SK-N-SH (cell line): ENCODE measurements around the gene ANKRD33B. TPM values are rescaled to one million over a fixed set of nuclear protein-coding genes. Genes with fewer than 3 reads are reported as not detected.

Experiments
- CTCF ChIA-PET: fragments of 300-600, 350-600 bp; formaldehyde crosslinking; extraction: SDS; loops from one replicate; lab custom pipeline; 2021; lab: Yijun Ruan, JAX
- POLR2A ChIA-PET: fragments of 350-600 bp; sonication (Branson Sonifier 250); formaldehyde crosslinking; extraction: SDS; loops from one replicate; lab custom pipeline; 2020; ENCODE audit warnings: antibody characterized with exemption, inconsistent platforms; lab: Yijun Ruan, JAX
- DNase-seq: peaks from one replicate; pipeline ENCODE4 v3.0.0; 2012
- H2AFZ ChIP-seq: fragments of 200-600 bp; sonication (generic); 2 replicates; pipeline ENCODE4 v1.8.1; 2016; ENCODE audit warnings: antibody characterized with exemption, mild to moderate bottlenecking, low read depth
- H3F3A ChIP-seq: fragments of 200-600 bp; sonication (generic); replicated peaks from 2 replicates; pipeline ENCODE3; 2016; ENCODE audit warnings: antibody characterized with exemption, mild to moderate bottlenecking; ENCODE audit not compliant: insufficient read depth
- H3K27ac ChIP-seq, 2 experiments: fragments of 200-500 bp in 1 of 2; fragments of 200-600 bp in 1 of 2; sonication (Bioruptor generic) in 1 of 2; sonication (generic), shearing (Covaris generic) in 1 of 2; 2 replicates each; pipeline versions ENCODE4 v1.5.1 to v1.6.1; 2014 to 2016; ENCODE audit warnings: low read depth in 2 of 2, inconsistent platforms in 1 of 2, low read length in 1 of 2, mild to moderate bottlenecking in 1 of 2, mixed read lengths in 1 of 2
- H3K27me3 ChIP-seq: fragments of 200-600 bp; sonication (generic), shearing (Covaris generic); 2 replicates; pipeline ENCODE4 v1.6.1; 2016; ENCODE audit warnings: mixed run types; ENCODE audit not compliant: insufficient read depth
- H3K36me3 ChIP-seq, 2 experiments: fragments of 200-500 bp in 1 of 2; fragments of 200-600 bp in 1 of 2; sonication (Bioruptor generic) in 1 of 2; sonication (generic) in 1 of 2; replicated peaks in 1 of 2; 2 replicates each; pipeline versions ENCODE3 to v1.5.1; 2014 to 2016; ENCODE audit warnings: low read length in 1 of 2, mild to moderate bottlenecking in 1 of 2; ENCODE audit not compliant: insufficient read depth in 2 of 2, control insufficient read depth in 1 of 2
- H3K4me1 ChIP-seq, 2 experiments: fragments of 200-500 bp in 1 of 2; fragments of 200-600 bp in 1 of 2; sonication (Bioruptor generic) in 1 of 2; sonication (generic), shearing (Covaris generic) in 1 of 2; 2 replicates each; pipeline versions ENCODE4 v1.5.1 to v1.6.1; 2014 to 2016; ENCODE audit warnings: low read depth in 1 of 2, low read length in 1 of 2, mixed run types in 1 of 2; ENCODE audit not compliant: insufficient read depth in 2 of 2, control insufficient read depth in 1 of 2
- H3K4me2 ChIP-seq: fragments of 200-600 bp; sonication (generic), shearing (Covaris generic); 2 replicates; pipeline ENCODE4 v1.6.1; 2017; ENCODE audit warnings: mixed run types
- H3K4me3 ChIP-seq, 2 experiments: fragments of 200-500 bp in 1 of 2; fragments of 200-600 bp in 1 of 2; sonication (Bioruptor generic) in 1 of 2; sonication (generic), shearing (Covaris generic) in 1 of 2; 2 replicates each; pipeline versions ENCODE4 v1.5.1 to v1.8.1; 2014 to 2016; ENCODE audit warnings: low read depth in 2 of 2, inconsistent platforms in 1 of 2, low read length in 1 of 2, mild to moderate bottlenecking in 1 of 2, mixed read lengths in 1 of 2, moderate library complexity in 1 of 2
- H3K79me2 ChIP-seq: fragments of 200-600 bp; sonication (generic); 2 replicates; pipeline ENCODE4 v1.8.1; 2017; ENCODE audit warnings: mild to moderate bottlenecking; ENCODE audit not compliant: insufficient read depth
- H3K9ac ChIP-seq: fragments of 200-600 bp; sonication (generic); 2 replicates; pipeline ENCODE4 v1.6.1; 2017; ENCODE audit warnings: mixed run types
- H3K9me2 ChIP-seq: fragments of 200-600 bp; sonication (generic); 2 replicates; pipeline ENCODE4 v1.6.1; 2017; ENCODE audit warnings: mixed run types
- H3K9me3 ChIP-seq: fragments of 200-600 bp; sonication (generic); 2 replicates; pipeline ENCODE4 v1.6.1; 2017; ENCODE audit warnings: mixed run types, mild to moderate bottlenecking, moderate library complexity
- H4K20me1 ChIP-seq: fragments of 200-600 bp; sonication (generic); 2 replicates; pipeline ENCODE4 v1.6.1; 2017; ENCODE audit warnings: mild to moderate bottlenecking, mixed run types; ENCODE audit not compliant: insufficient read depth
- ELF1 ChIP-seq: IDR thresholded peaks from 2 replicates; pipeline ENCODE4 v1.4.0; 2012
- EP300 ChIP-seq, 2 experiments: IDR thresholded peaks; 2 replicates each; pipeline versions ENCODE4 v1.4.0 to v1.6.1; 2012; ENCODE audit warnings: borderline replicate concordance in 1 of 2, low read depth in 1 of 2, low read length in 1 of 2
- GABPA ChIP-seq: IDR thresholded peaks from 2 replicates; pipeline ENCODE4 v1.4.0; 2012; ENCODE audit warnings: low read depth, mild to moderate bottlenecking
- GATA2 ChIP-seq: sonication (generic); formaldehyde crosslinking; IDR thresholded peaks from 2 replicates; pipeline ENCODE4 v1.5.0; 2020; ENCODE audit warnings: mild to moderate bottlenecking, missing genetic modification reagents
- MEF2A ChIP-seq: IDR thresholded peaks from 2 replicates; pipeline ENCODE4 v1.4.0; 2012; ENCODE audit warnings: low read depth, borderline replicate concordance
- MXI1 ChIP-seq: IDR thresholded peaks from 2 replicates; pipeline ENCODE4 v1.6.1; 2012; ENCODE audit warnings: mild to moderate bottlenecking, low read depth, low read length, improper control_type of control experiment
- NRF1 ChIP-seq: IDR thresholded peaks from 2 replicates; pipeline ENCODE4 v1.6.1; 2012; ENCODE audit warnings: low read depth, mild to moderate bottlenecking, low read length
- POLR2AphosphoS5 ChIP-seq: IDR thresholded peaks from 2 replicates; pipeline ENCODE4 v1.6.1; 2012; ENCODE audit warnings: low read depth, low read length
- RAD21 ChIP-seq: IDR thresholded peaks from 2 replicates; pipeline ENCODE4 v1.6.1; 2012; ENCODE audit warnings: mild to moderate bottlenecking, low read length
- RFX5 ChIP-seq: IDR thresholded peaks from 2 replicates; pipeline ENCODE4 v1.6.1; 2012; ENCODE audit warnings: mild to moderate bottlenecking, improper control_type of control experiment, low read length
- RXRA ChIP-seq: IDR thresholded peaks from 2 replicates; pipeline ENCODE4 v1.4.0; 2012; ENCODE audit warnings: low read depth, mild to moderate bottlenecking, borderline replicate concordance
- TAF1 ChIP-seq: IDR thresholded peaks from 2 replicates; pipeline ENCODE4 v1.6.1; 2012; ENCODE audit warnings: low read depth, mild to moderate bottlenecking, low read length, moderate library complexity, borderline replicate concordance
- TCF12 ChIP-seq: IDR thresholded peaks from 2 replicates; pipeline ENCODE4 v1.4.0; 2012
- WGBS: methylation state at CpG from one replicate; pipeline ENCODE4 v1.1.6; 2017; ENCODE audit warnings: low lambda C conversion rate; 5-methylcytosine and 5-hydroxymethylcytosine counted together
- polyA plus RNA-seq, 3 experiments: library from polyadenylated mRNA; depleted of rRNA; stranded (reverse); fragments of >200 nt; gene quantifications; 2 replicates each; pipeline ENCODE4 v1.2.3, GENCODE V29; 2012
- TF ChIP-seq, protein P1 (sequence below): fragments of 150-350 bp; IDR thresholded peaks from 2 replicates; pipeline ENCODE4 v1.6.1; 2016; ENCODE audit warnings: mild to moderate bottlenecking, low read depth, low read length
- TF ChIP-seq, protein P2 (sequence below): IDR thresholded peaks from 2 replicates; pipeline ENCODE4 v1.6.1; 2012; ENCODE audit warnings: mild to moderate bottlenecking, low read depth, low read length, moderate library complexity
- TF ChIP-seq, protein P3 (sequence below): fragments of 150-350 bp; IDR thresholded peaks from 2 replicates; pipeline ENCODE4 v1.6.1; 2017; ENCODE audit warnings: antibody characterized with exemption, low read length, low read depth, borderline replicate concordance
- TF ChIP-seq, protein P4 (sequence below): IDR thresholded peaks from 2 replicates; pipeline ENCODE4; 2012

Gene ANKRD33B
- polyA plus RNA-seq, 1 of the 3 experiments (the other 2 are of a cell fraction): 1.8 TPM

DNA sequence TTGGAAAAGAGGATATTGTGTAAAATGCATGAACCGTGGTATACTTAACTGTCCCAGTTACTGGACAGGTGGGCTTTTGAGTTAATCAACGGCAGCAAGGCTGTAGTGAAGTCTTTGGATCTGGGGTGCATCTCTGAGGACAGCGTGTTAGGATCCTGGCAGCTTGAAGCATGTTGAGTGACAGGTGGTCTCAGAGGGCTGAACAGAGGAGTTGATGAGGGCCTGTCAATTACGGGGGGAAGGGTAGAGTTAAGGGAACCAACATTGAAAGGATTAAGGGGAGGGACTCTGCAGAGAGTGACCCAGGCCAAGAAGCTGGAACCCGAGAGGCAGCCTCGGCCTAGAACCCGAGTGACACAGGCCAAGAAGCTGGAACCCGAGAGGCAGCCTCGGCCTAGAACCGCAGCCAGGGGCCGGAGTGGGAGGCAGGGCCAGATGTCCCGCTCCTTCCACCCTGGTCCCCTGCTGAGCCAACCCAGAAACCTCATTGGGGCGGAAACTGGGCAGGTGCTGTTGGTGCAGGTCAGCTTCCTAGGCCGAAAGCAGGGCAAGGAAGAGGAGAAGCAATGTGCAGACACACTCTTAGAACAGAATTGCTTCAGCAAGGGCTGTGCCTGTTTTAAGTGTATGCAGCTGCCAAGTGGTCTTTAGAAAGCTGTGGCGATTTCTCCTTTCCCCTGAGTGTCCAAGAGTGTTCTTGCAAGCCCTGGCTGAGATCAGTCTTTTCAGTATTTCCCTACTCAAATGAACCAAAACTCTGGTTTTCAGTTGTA lies 62.0 kb downstream of the ANKRD33B start:
- Histone ChIP-seq H3K36me3 (no peaks in the 10 kb centered on the region), H3K4me2 (no peak overlapping the region), H3K79me2 (peaks cover 11% of the 10 kb centered on the region; the same call in 1 of the 2 replicates), H4K20me1 (no peaks in the 10 kb centered on the region), H3K4me1 (peaks cover 0 to 7% of the 10 kb centered on the region in 2 experiments; a peak in 2 of 4 replicates), H3K27ac (no peak overlapping the region)
- TF ChIP-seq RFX5: no peak
- no peak for TF ChIP-seq MXI1
- TF ChIP-seq RXRA: no peak
- TF ChIP-seq, protein P1, sequence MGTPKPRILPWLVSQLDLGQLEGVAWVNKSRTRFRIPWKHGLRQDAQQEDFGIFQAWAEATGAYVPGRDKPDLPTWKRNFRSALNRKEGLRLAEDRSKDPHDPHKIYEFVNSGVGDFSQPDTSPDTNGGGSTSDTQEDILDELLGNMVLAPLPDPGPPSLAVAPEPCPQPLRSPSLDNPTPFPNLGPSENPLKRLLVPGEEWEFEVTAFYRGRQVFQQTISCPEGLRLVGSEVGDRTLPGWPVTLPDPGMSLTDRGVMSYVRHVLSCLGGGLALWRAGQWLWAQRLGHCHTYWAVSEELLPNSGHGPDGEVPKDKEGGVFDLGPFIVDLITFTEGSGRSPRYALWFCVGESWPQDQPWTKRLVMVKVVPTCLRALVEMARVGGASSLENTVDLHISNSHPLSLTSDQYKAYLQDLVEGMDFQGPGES: no peak
- no peak for TF ChIP-seq GATA2 (CRISPR knock-in tag)
- no peak for TF ChIP-seq NRF1
- TF ChIP-seq TAF1: no peak
- no peak for TF ChIP-seq EP300 (IDR thresholded peaks at IDR 0.05; ENCODE audit: borderline replicate concordance in 1 of 2, low read depth in 1 of 2, low read length in 1 of 2)
- TF ChIP-seq, all 33 proteins: peak for 0
- peaks cover 6% of the 10 kb centered on the region for H3F3A ChIP-seq
- no peak overlapping the region for H3K9ac ChIP-seq
- H3K4me3 ChIP-seq: no peak overlapping the region
- POLR2A ChIA-PET: no interaction called here
- CTCF ChIA-PET: interaction anchor here (0.7 to 11.8 kb wide), 4 partner anchors 101 to 202 kb away, joined by 3 to 265 read pairs (median 6); no protein-coding TSS in a partner anchor
- no peak for DNase-seq
- H3K27me3 ChIP-seq: no peaks in the 10 kb centered on the region
- no peaks in the 10 kb centered on the region for H3K9me3 ChIP-seq
- H2AFZ ChIP-seq: no peak overlapping the region
- WGBS: 88% methylated on average over 7 of the region's 15 CpGs
- H3K9me2 ChIP-seq: no peaks in the 10 kb centered on the region

DNA sequence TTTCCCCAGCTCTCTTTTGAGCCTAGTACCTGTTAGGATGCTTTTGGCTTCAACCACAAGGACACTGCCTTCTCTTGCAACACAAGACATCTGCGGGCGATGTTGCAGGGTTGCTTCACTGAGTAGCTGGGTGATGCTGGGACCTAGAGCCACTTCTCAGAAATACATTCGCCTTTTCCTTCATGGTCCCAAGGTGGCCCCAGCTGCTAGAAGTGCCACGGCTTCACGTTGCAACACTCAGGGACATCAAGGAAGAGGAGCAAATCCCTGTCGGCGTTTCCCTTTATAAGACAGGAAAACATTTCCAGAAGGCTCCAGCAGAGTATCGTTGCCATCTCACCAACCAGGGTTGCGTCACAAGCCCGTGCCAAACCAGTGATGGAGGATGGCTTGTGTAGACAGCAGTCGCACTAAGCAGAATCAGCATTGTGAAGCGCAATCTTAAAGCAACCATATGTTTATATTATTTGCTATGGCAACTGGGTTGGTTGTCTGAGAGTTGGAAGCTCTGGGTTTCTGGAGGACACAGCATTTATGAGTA lies 62.7 kb downstream of the ANKRD33B start:
- no peak overlapping the region; the same call in 1 of the 2 replicates for H3K4me2 ChIP-seq
- H3K27ac ChIP-seq: peak overlapping the region in 1 of 2 experiments; percentile 63; a peak in 2 of 4 replicates
- POLR2A ChIA-PET: no interaction called here
- DNase-seq: no peak
- no peaks in the 10 kb centered on the region for H3K36me3 ChIP-seq
- peak overlapping the region; percentile 47; the same call in 1 of the 2 replicates for H3K9ac ChIP-seq
- H3K79me2 ChIP-seq: peaks cover 11% of the 10 kb centered on the region; the same call in 1 of the 2 replicates
- H4K20me1 ChIP-seq: no peaks in the 10 kb centered on the region
- TF ChIP-seq NRF1 (no peak), MEF2A (no peak), TCF12 (no peak), RXRA (no peak), ELF1 (no peak), RAD21 (no peak), GABPA (no peak), POLR2AphosphoS5 (no peak), RFX5 (no peak)
- TF ChIP-seq, protein P2, sequence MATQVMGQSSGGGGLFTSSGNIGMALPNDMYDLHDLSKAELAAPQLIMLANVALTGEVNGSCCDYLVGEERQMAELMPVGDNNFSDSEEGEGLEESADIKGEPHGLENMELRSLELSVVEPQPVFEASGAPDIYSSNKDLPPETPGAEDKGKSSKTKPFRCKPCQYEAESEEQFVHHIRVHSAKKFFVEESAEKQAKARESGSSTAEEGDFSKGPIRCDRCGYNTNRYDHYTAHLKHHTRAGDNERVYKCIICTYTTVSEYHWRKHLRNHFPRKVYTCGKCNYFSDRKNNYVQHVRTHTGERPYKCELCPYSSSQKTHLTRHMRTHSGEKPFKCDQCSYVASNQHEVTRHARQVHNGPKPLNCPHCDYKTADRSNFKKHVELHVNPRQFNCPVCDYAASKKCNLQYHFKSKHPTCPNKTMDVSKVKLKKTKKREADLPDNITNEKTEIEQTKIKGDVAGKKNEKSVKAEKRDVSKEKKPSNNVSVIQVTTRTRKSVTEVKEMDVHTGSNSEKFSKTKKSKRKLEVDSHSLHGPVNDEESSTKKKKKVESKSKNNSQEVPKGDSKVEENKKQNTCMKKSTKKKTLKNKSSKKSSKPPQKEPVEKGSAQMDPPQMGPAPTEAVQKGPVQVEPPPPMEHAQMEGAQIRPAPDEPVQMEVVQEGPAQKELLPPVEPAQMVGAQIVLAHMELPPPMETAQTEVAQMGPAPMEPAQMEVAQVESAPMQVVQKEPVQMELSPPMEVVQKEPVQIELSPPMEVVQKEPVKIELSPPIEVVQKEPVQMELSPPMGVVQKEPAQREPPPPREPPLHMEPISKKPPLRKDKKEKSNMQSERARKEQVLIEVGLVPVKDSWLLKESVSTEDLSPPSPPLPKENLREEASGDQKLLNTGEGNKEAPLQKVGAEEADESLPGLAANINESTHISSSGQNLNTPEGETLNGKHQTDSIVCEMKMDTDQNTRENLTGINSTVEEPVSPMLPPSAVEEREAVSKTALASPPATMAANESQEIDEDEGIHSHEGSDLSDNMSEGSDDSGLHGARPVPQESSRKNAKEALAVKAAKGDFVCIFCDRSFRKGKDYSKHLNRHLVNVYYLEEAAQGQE: no peak
- TF ChIP-seq, protein P3, sequence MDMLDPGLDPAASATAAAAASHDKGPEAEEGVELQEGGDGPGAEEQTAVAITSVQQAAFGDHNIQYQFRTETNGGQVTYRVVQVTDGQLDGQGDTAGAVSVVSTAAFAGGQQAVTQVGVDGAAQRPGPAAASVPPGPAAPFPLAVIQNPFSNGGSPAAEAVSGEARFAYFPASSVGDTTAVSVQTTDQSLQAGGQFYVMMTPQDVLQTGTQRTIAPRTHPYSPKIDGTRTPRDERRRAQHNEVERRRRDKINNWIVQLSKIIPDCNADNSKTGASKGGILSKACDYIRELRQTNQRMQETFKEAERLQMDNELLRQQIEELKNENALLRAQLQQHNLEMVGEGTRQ: no peak
- TF ChIP-seq, protein P4, sequence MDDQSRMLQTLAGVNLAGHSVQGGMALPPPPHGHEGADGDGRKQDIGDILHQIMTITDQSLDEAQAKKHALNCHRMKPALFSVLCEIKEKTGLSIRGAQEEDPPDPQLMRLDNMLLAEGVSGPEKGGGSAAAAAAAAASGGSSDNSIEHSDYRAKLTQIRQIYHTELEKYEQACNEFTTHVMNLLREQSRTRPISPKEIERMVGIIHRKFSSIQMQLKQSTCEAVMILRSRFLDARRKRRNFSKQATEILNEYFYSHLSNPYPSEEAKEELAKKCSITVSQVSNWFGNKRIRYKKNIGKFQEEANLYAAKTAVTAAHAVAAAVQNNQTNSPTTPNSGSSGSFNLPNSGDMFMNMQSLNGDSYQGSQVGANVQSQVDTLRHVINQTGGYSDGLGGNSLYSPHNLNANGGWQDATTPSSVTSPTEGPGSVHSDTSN: no peak
- TF ChIP-seq, all 33 proteins: peak for 0
- Histone ChIP-seq H3K9me2 (no peaks in the 10 kb centered on the region), H3F3A (peaks cover 6% of the 10 kb centered on the region), H3K27me3 (no peaks in the 10 kb centered on the region), H3K4me3 (no peak overlapping the region), H3K9me3 (no peaks in the 10 kb centered on the region), H3K4me1 (peaks cover 0 to 7% of the 10 kb centered on the region in 2 experiments; a peak in 2 of 4 replicates), H2AFZ (no peak overlapping the region)
- CTCF ChIA-PET: interaction anchor here (1.2 to 11.8 kb wide), 9 partner anchors 17 to 204 kb away, joined by 4 to 265 read pairs (median 9); no protein-coding TSS in a partner anchor
- 97% methylated on average over 12 of the region's 12 CpGs for WGBS
